Kidney capillary endothelial cell (primary cell): ENCODE results near the gene DNMT3A.

Experiments
- DNase-seq: peaks from one replicate; pipeline ENCODE4 v3.0.0-alpha.2; 2018; ENCODE audit warnings: low spot score

Gene DNMT3A

GRCh38 chr2:25201794-25202193, 139.9 kb downstream of the DNMT3A start:
- no peak for DNase-seq

- no peak for DNase-seq
These were observed 140.5 kb downstream of the DNMT3A start for GRCh38 chr2:25201265-25201664.

- DNase-seq = no peak
These were observed 143.1 kb downstream of the DNMT3A start for GRCh38 chr2:25198576-25198975.

GRCh38 chr2:25198209-25198525, 143.6 kb downstream of the DNMT3A start:
- DNase-seq = no peak

GRCh38 chr2:25197336-25198208, 144.2 kb downstream of the DNMT3A start:
- DNase-seq = no peak

- DNase-seq = no peak
These were observed 147.1 kb downstream of the DNMT3A start for GRCh38 chr2:25194576-25195122.

- DNase-seq = no peak
These were observed 151.2 kb downstream of the DNMT3A start for GRCh38 chr2:25190536-25190935.

GRCh38 chr2:25188405-25188804, 153.3 kb downstream of the DNMT3A start:
- DNase-seq = no peak

GRCh38 chr2:25187729-25188350, 153.9 kb downstream of the DNMT3A start:
- no peak for DNase-seq

GRCh38 chr2:25184254-25184653, 157.5 kb downstream of the DNMT3A start:
- DNase-seq = no peak

- DNase-seq = no peak
These were observed 162.7 kb downstream of the DNMT3A start for GRCh38 chr2:25178976-25179375.
